Measurements from ENCODE around the gene CHRNA4.

CHRNA4 gene

DNA sequence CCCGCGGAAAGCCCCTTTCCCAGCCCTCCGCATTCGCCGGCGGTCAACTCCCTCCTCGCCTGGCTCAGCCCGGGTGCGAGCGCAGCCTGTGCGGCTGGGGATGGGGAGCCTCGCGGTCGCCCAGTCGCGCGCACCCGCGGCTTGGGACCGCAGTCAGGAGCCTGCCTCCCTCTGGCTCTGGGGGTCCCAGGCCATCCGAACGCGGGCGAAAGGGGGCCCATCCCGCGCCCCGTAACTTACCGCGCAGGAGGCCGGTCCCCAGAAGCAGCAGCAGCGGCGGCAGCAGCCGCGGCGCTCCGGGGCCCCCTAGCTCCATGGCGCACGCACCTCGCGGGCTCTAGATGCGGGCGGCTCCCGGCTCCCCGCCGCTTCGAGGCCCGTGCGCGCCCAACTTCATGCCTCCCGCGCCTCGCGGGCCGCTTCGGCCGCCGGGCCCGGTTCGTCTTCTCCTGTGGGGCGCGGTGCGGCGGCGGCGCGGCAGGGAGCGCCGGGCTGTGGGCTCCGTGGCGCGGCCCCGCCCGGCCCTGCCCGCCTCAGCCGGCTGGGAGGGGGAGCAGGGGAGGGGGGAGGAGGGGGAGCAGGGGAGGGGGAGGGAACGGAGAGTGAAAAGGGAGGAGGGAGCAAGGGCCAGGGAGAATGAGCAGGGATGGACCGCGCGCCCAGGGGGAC is at the start of gene CHRNA4:
TSS of gene CHRNA4 (minus strand) at position 500 of the 669 bp plus-strand sequence. CDS start at position 316, 184 bp downstream.
- Histone ChIP-seq H3K27ac (ENCODE audit: poor library complexity, severe bottlenecking) (no peak within 1 kb of the TSS), H3K36me3 (ENCODE audit: low read depth) (no peaks in the 10 kb centered on the region), H3K27me3 (ENCODE audit: insufficient read depth, poor library complexity, severe bottlenecking) (peaks cover 69% of the 10 kb centered on the region), H3K4me3 (ENCODE audit: severe bottlenecking) (no peak within 1 kb of the TSS), H3K4me1 (ENCODE audit: insufficient read depth, poor library complexity, severe bottlenecking) (no peaks in the 10 kb centered on the region), H3K9me3 (ENCODE audit: severe bottlenecking) (no peaks in the 10 kb centered on the region)
- DNase-seq (ENCODE audit: low spot score) = no peak
- no peak for TF ChIP-seq CTCF (IDR thresholded peaks at IDR 0.05; ENCODE audit: poor library complexity, severe bottlenecking)
- ATAC-seq (ENCODE audit: low read depth) = no peak; the same call in 2 of the 3 replicates

GRCh38 chr20:63409834-63410435 is 48.8 kb upstream of the CHRNA4 start:
- ATAC-seq (ENCODE audit: low read depth) = no peak
- H3K4me1 ChIP-seq (ENCODE audit: insufficient read depth, poor library complexity, severe bottlenecking) = no peaks in the 10 kb centered on the region
- H3K27me3 ChIP-seq (ENCODE audit: insufficient read depth, poor library complexity, severe bottlenecking) = peaks cover 25% of the 10 kb centered on the region
- no peaks in the 10 kb centered on the region for H3K36me3 ChIP-seq (ENCODE audit: low read depth)
- no peaks in the 10 kb centered on the region for H3K9me3 ChIP-seq (ENCODE audit: severe bottlenecking)
- TF ChIP-seq CTCF (IDR thresholded peaks at IDR 0.05; ENCODE audit: poor library complexity, severe bottlenecking) = no peak
- H3K27ac ChIP-seq (ENCODE audit: poor library complexity, severe bottlenecking) = no peak overlapping the region
- peak; percentile 83 for DNase-seq (ENCODE audit: low spot score)
- no peak overlapping the region for H3K4me3 ChIP-seq (ENCODE audit: severe bottlenecking)

- H3K27me3 ChIP-seq (ENCODE audit: insufficient read depth, poor library complexity, severe bottlenecking) = peaks cover 18% of the 10 kb centered on the region
- H3K9me3 ChIP-seq (ENCODE audit: severe bottlenecking) = no peaks in the 10 kb centered on the region
- H3K4me3 ChIP-seq (ENCODE audit: severe bottlenecking) = no peak overlapping the region
- H3K27ac ChIP-seq (ENCODE audit: poor library complexity, severe bottlenecking) = no peak overlapping the region
- DNase-seq (ENCODE audit: low spot score) = peak; percentile 77
- no peaks in the 10 kb centered on the region for H3K4me1 ChIP-seq (ENCODE audit: insufficient read depth, poor library complexity, severe bottlenecking)
- no peak for TF ChIP-seq CTCF (IDR thresholded peaks at IDR 0.05; ENCODE audit: poor library complexity, severe bottlenecking)
- ATAC-seq (ENCODE audit: low read depth) = no peak
- H3K36me3 ChIP-seq (ENCODE audit: low read depth) = no peaks in the 10 kb centered on the region
Measured at GRCh38 chr20:63409066-63409833, 48.1 kb upstream of the CHRNA4 start.

DNA sequence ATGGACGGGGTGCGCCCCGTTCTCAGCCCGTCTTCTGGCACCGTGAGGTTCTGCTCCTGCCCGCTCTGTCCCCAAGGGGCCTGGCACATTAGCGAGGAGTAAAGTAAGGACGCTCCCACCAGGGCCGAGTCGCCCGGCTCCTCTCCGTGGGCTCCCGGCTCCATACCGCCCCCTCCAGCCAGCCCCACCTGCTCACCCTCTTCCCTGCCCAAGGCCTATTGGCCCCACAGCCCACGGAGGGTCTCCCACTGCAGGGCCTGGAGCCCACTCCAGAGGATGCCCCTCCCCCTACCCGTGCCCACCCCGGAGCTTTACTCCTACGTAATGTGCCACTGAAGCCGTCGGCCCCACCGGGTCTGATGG is 47.5 kb upstream of the CHRNA4 start:
- peaks cover 16% of the 10 kb centered on the region for H3K27me3 ChIP-seq (ENCODE audit: insufficient read depth, poor library complexity, severe bottlenecking)
- no peak overlapping the region for H3K27ac ChIP-seq (ENCODE audit: poor library complexity, severe bottlenecking)
- no peaks in the 10 kb centered on the region for H3K9me3 ChIP-seq (ENCODE audit: severe bottlenecking)
- no peak for ATAC-seq (ENCODE audit: low read depth)
- no peaks in the 10 kb centered on the region for H3K4me1 ChIP-seq (ENCODE audit: insufficient read depth, poor library complexity, severe bottlenecking)
- no peaks in the 10 kb centered on the region for H3K36me3 ChIP-seq (ENCODE audit: low read depth)
- peak; percentile 84 for DNase-seq (ENCODE audit: low spot score)
- TF ChIP-seq CTCF (IDR thresholded peaks at IDR 0.05; ENCODE audit: poor library complexity, severe bottlenecking) = no peak
- H3K4me3 ChIP-seq (ENCODE audit: severe bottlenecking) = no peak overlapping the region

Measured in RWPE2 (cell line).